ENCODE measurements around the gene RUFY3. TPM values are rescaled to one million over a fixed set of nuclear protein-coding genes. Genes with fewer than 3 reads are reported as not detected.

RUFY3 gene
- total and polyA plus RNA-seq, 9 of the 15 experiments (the other 6 are each of a cell fraction or from before 2014, with no cell fraction given): 4.2 to 31.1 (median 21.5) TPM

DNA sequence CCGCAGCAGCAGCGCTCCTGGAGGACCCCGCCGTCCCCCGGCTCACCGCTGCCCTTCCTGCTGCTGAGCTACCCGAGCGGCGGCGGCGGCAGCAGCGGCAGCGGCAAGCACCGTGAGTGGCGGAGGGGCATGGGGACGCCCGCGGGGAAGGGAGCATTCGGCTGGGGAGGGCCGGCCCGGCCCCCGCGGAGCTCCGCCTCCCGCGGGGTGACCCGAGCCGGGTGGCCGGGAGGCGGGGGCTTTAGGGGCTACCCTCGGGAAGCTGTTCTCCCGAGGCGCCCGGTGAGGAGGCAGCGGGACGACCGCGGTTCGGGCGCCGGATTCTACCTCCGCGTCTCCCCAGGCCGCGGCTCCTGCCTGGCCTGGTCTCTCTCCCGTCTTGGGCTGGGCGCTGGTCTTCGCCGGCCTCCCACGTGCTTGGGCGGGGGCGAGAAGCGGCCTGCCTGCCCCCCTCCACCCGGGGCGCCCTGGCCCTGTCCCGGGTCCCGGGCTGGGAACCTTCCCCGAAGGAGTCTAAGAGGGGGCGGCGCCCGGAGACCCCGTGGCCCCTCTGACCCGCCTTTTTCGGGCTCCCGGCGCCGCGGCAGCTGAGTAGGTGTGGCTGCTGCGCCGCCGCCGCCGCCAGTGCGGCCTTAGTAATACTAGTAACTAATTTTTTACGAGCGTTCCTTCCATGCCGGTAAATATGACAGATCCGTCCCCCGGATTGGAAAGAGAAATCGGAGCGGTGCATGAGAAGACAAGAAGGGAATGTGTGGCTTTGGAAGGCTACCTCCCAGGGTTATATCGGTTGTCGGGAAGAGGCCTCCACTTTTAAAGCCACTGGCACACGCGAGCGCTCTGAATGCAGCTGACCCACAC is 16.4 kb upstream of the RUFY3 start (continued):
- TF ChIP-seq DMBX1 (CRISPR knock-in tag; IDR thresholded peaks at IDR 0.05; ENCODE audit: borderline replicate concordance) (no peak), PRPF4 (IDR thresholded peaks at IDR 0.05; ENCODE audit: insufficient read depth, low read depth, low read length, poor library complexity, severe bottlenecking) (peak; percentile 45), BMI1 (IDR thresholded peaks at IDR 0.05; ENCODE audit: low read length) (no peak), ZNF197 (CRISPR knock-in tag; IDR thresholded peaks at IDR 0.05; ENCODE audit: low read depth) (no peak), KAT8 (IDR thresholded peaks at IDR 0.05; ENCODE audit: low read depth) (no peak), POLR2AphosphoS2 (IDR thresholded peaks at IDR 0.05; ENCODE audit: low read length) (no peak), SAFB2 (IDR thresholded peaks at IDR 0.05; ENCODE audit: borderline replicate concordance, low read depth, low read length, severe bottlenecking) (no peak), HIVEP1 (CRISPR knock-in tag; IDR thresholded peaks at IDR 0.05) (no peak), ZNF239 (CRISPR knock-in tag; IDR thresholded peaks at IDR 0.05) (no peak), NFIX (CRISPR knock-in tag; IDR thresholded peaks at IDR 0.05; ENCODE audit: low read depth) (no peak), FOXA1 (IDR thresholded peaks at IDR 0.05; ENCODE audit: borderline replicate concordance) (no peak), HNRNPK (IDR thresholded peaks at IDR 0.05; ENCODE audit: low read depth, low read length, poor library complexity, severe bottlenecking) (no peak), MCM5 (IDR thresholded peaks at IDR 0.05; ENCODE audit: low read depth) (no peak), HDAC1 (IDR thresholded peaks at IDR 0.05) (peak in 1 of 2 experiments; percentile 81; a peak in 2 of 4 replicates), EP400 (IDR thresholded peaks at IDR 0.05) (peak; percentile 89), SMAD2 (IDR thresholded peaks at IDR 0.05; ENCODE audit: low read depth, low read length) (no peak), KLF6 (CRISPR knock-in tag; IDR thresholded peaks at IDR 0.05; ENCODE audit: borderline replicate concordance) (peak; percentile 71; the same call in 1 of the 2 replicates), JUND (IDR thresholded peaks at IDR 0.05; ENCODE audit: borderline replicate concordance, low read depth, low read length) (no peak), JUND (tag; IDR thresholded peaks at IDR 0.05; ENCODE audit: borderline replicate concordance, low read depth, low read length) (no peak; the same call in 2 of the 3 replicates), RBBP5 (IDR thresholded peaks at IDR 0.05; ENCODE audit: borderline replicate concordance, insufficient read depth, low read length, poor library complexity, severe bottlenecking) (peak; percentile 66), SRSF1 (IDR thresholded peaks at IDR 0.05; ENCODE audit: low read depth, low read length) (no peak)
- TF ChIP-seq, protein P1, sequence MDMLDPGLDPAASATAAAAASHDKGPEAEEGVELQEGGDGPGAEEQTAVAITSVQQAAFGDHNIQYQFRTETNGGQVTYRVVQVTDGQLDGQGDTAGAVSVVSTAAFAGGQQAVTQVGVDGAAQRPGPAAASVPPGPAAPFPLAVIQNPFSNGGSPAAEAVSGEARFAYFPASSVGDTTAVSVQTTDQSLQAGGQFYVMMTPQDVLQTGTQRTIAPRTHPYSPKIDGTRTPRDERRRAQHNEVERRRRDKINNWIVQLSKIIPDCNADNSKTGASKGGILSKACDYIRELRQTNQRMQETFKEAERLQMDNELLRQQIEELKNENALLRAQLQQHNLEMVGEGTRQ (CRISPR knock-in tag; IDR thresholded peaks at IDR 0.05): peak; percentile 68
- TF ChIP-seq, protein P2, sequence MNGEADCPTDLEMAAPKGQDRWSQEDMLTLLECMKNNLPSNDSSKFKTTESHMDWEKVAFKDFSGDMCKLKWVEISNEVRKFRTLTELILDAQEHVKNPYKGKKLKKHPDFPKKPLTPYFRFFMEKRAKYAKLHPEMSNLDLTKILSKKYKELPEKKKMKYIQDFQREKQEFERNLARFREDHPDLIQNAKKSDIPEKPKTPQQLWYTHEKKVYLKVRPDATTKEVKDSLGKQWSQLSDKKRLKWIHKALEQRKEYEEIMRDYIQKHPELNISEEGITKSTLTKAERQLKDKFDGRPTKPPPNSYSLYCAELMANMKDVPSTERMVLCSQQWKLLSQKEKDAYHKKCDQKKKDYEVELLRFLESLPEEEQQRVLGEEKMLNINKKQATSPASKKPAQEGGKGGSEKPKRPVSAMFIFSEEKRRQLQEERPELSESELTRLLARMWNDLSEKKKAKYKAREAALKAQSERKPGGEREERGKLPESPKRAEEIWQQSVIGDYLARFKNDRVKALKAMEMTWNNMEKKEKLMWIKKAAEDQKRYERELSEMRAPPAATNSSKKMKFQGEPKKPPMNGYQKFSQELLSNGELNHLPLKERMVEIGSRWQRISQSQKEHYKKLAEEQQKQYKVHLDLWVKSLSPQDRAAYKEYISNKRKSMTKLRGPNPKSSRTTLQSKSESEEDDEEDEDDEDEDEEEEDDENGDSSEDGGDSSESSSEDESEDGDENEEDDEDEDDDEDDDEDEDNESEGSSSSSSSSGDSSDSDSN (IDR thresholded peaks at IDR 0.05; ENCODE audit: borderline replicate concordance in 1 of 2, low read depth in 2 of 2, low read length in 2 of 2): peak; percentile 86 to 87; a peak in 2 of 4 replicates
- TF ChIP-seq, protein P3, sequence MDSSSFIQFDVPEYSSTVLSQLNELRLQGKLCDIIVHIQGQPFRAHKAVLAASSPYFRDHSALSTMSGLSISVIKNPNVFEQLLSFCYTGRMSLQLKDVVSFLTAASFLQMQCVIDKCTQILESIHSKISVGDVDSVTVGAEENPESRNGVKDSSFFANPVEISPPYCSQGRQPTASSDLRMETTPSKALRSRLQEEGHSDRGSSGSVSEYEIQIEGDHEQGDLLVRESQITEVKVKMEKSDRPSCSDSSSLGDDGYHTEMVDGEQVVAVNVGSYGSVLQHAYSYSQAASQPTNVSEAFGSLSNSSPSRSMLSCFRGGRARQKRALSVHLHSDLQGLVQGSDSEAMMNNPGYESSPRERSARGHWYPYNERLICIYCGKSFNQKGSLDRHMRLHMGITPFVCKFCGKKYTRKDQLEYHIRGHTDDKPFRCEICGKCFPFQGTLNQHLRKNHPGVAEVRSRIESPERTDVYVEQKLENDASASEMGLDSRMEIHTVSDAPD (CRISPR knock-in tag; IDR thresholded peaks at IDR 0.05): no peak

Measured in K562 (cell line).